ENCODE results near the gene IFNGR1.
"Not testable (repeated sequence)": the region's sequence is repeated elsewhere in the genome, so short reads cannot be mapped to it uniquely, and the experiment has no call there.

The IFNGR1 gene

DNA sequence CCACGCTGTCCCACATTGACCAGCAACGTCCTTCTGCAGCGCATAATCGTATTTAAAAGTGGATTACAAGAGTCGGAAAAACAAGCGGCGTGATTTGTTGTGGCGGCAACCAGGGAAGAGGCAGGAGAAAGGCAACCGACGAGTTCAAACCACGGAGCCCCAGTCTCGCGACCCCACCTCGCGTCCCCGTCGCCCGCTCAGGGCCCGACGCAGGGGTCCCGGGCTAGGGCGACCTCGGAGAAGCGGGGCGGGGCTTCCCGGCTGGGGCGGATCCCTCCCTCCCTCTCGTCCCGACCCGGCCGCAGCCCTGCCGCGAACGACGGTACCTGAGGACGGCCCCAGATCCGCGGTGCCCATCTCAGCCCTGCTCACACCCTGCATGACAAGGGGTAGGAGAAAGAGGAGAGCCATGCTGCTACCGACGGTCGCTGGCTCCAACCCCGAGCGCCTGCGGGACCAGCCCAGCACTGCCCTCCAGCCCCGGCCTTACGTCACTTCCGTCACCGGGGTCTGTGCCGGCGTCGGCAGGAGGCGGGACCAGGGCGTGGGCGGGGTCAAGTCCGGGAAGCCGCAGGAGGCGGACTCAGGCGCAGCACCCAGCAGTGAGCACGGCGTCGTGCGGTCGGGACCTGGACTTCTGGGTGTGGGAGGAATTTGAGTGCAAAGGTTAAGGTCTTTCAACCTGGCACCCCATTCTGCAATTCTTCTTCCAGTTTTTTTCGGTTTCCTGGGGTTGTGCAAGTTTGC is at the start of gene IFNGR1:
TSS of gene IFNGR1 (minus strand) at position 469 of the 747 bp plus-strand sequence. CDS start at position 411, 58 bp downstream.
- no peak for FAIRE-seq

DNA sequence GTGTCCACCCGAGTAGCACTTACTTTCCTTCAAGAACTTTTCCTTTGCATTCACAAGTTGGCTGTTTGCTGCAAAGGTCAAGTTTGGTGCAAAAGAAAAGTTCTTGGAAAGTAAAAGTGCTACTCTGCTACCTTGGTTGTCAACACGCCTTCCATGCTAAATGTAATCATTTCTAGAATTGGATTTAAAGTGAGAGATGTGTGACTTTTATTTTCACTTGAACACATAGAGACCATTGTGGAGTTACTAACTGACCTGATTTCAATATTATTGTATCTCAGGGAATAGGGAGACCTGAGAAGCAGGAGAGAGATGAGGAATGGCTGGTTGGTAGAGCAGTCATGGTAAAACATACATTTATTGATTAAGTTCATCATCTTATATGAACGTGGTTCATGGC is 49.7 kb upstream of the IFNGR1 start:
- FAIRE-seq: no peak

DNA sequence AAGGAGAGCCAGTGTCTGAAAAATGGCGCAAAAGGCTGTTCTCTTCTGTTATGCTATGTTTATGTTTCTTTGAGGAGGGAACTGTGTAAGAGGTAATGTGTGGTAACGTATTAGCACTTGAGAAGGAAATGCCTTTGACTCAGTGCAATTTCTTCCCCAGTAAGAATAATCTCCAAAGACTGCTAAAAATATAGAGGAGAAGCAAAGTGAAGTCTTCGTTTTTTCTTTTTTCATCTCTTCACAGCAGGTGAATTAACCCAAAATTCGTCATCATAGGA is 47.1 kb upstream of the IFNGR1 start:
- FAIRE-seq: no peak

DNA sequence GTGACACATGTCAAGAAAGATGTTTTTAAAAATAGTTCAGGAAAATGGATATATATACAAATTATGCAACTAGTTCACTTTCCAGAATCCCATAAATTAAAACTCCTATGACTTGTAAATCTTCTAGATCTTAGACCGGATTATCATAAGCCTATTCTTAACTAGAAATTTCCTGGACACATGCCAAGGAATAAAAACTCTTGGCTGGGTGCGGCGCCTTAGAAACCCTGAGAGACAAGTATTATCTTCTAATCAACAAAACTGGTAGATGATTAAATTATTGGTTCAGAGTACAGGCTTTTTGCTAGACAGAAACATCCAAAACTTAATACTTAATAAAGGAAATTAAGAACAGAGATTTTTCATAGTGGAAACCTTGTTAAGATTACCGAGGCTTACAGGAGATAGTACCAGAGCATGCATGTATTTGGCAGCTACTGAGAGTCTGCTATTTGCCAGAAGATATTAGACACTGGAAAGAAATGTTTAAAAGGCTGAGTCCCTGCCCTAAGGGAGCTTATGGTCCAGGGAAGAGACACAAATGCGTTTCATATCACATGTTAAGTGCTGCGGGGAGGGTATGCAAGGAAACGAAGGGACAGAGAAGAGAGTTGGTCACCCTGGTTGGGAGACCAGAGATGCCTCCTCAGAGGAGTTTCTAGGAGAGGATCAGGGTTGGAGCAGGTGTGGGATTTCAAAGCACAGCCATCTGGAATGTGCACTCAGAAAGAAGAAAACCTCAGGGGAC is 46.5 kb upstream of the IFNGR1 start:
- no peak for FAIRE-seq

DNA sequence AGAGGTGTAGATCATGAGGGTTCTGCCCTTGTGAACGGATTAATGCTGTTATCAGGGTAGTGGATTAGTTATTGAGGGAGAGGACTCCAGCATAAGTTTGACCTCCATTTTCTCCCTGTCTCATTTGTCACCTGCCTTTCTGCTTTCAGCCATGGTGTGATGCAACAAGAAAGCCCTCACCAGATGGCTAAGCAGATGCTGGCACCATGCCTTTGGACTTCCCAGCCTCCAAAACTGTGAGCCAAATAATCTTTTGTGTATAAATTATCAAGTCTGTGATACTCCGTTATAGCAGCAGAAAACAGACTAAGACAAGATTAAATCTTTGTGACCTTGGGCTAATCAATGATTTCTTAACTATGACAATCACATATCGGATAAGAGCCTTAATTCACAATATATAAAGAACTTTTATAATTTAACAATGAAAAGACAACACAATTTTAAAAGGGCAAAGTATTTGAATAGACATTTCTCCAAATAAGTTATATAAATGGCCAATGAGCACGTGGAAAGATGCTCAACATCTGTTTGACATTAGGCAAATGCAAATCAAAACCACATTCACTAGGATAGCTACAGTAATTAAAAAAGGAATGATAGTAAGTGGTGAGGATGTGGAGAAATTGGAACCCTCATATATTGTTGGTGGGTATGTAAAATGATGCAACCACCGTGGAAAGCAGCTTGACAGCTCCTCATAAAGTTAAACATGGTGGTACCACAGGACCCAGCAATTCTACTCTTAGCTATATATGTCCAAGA is 45.3 kb upstream of the IFNGR1 start:
- FAIRE-seq: no peak

DNA sequence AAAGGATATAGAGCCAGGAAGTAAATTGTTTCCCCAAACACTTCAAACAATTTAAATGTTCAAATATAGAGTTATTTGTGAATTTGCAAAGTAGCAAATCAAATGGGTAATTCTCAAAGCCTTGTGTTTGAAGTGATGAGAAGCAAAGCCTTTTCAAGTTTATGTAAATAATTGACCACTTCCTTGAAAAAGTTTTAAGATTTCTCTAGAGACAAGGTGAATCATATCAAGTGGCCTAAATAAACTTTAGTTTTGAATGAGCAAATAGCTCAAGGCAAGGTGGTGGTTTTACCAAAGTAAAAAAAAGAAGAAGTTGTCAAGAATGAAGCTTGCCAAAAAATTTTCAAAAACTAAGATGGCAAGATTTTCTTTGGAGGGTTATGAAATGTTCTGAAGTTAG is 42.6 kb upstream of the IFNGR1 start:
- no peak for FAIRE-seq

DNA sequence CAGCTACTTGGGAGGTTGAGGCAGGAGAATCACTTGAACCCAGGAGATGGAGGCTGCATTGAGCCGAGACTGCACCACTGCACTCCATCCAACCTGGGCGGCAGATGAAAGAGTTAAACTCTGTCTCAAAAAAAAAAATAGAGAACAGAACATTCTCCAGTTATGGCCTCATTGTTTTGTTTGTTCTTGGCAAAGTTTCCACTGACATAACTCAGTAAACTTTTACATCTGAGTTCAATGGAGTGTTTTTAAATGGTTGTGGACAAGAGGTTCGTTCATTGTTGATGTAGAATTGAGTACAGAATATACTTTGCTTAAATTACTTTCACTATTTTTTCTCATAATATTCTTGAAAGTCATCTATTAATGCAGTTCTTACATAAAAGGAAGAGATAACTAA is 42.2 kb upstream of the IFNGR1 start:
- no peak for FAIRE-seq

DNA sequence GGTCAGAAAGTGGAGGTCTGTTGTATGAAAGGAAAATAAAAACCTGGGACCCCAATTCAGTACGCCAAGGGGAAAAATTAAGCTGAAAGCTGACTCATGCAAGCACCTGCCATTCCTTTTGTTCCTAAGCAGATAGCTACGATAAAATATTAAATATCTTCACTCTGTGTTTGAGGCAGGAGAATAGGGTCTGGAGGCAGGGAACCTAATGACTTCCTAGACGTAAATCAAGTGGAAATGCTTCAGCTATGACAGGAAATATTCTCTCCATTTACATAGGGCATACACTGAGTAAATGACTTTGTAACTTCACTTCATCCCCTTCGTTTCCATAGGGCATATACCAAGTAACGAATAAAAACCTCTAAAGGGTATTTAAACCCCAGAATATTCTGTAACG is 41.0 kb upstream of the IFNGR1 start:
- no peak for FAIRE-seq

DNA sequence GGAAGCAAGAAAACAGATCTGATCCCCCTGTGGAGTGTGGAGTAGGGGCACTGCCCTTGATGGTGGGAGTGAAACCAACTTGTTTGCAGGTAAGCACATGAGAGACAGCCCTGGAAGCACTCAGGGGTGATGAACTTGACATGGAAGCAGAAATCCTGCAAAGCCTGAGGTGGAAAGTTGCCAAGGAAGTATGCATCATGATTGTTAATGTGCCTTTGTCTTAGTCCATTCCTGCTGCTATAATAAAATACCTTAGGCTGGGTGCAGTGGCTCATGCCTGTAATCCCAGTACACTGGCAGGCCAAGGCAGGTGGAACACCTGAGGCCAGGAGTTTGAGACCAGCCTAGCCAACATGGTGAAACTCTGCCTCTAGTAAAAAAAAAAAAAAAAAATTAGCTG is 40.2 kb upstream of the IFNGR1 start:
- no peak for FAIRE-seq

DNA sequence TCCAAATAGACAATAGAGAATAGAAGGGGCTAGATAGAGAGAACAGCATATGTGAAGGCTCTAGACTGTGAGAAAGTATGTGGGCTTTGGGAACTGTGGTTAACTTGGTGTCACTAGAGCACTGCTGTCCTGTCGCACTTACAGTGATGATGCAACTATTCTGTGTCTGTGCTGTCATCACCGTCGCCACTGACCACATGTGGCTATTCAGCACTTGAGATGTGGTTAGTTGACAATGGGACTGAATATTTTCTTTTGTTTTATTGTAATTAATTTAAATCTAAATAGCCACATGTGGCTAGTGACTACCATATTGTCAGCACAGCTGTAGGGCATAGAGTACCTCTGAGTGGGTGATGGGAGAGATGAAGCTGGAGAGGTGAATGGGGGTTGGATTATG is 39.0 kb upstream of the IFNGR1 start:
- no peak for FAIRE-seq

DNA sequence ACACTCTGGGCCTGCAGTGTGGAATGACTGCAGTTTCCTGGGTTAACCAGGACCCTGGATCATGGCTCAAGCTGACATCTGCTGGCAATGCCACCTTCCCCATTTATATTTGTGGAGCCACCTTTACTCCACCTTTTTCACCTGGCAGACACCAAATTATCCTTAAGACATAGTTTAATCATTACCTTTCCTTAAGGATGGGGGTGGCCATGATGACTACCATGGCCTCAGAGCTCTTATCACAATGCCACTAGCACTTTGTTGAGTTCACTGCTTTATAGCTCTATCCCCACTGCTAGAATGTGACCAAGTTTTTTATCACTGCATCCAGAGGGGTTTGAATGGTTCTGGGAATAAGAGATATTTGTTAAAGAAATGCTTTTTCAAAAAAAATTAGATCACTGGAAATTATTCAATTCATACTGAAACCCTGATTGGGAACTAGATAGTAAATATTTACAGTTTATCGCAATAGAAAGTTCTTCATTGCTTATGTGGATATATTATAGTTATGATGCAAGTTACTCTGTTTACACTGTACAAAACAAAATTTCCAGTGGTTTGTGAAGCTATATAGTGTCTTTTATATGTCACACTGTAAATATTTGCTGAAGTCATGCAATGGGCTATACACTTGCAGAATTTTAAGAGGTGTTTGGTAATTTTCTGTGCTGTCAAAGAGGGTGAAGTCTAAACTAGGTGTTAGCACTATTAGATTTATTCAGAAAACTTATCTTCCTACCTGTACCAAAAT is 37.3 kb upstream of the IFNGR1 start:
- no peak for FAIRE-seq

DNA sequence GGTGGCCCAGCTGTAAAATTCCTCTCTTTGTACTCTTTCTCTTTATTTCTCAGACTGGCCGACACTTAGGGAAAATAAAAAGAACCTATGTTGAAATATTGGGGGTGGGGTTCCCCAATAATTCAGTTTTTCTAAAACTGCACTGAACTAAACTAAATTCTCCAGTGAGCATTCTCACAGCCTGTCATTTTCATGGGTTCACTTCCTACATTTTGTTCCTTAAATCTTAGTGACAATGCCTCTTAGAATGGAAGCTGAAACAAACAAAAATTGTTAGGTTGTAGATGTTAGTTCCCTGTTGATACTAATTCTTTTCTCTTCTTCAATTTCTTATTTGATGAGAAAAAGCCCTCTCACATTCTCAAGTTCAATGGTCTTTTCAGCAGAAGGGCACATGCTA is 35.8 kb upstream of the IFNGR1 start:
- FAIRE-seq: no peak

DNA sequence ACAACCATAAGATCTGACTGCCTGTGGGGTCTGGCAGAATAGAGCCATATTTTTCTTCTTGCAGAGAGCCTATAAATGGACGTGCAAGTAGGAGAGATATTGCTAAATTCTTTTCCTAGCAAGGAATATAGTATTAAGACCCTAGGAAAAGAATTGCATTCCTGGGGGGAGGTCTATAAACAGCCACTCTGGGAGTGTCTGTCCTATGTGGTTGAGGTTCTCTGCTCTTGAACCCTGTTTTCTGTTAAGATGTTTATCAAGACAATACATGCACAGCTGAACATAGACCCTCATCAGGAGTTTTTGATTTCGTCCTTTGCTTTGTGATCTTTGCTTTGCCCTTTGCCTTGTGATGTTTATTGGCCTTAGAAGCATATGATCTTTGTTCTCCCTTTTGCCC is 35.2 kb upstream of the IFNGR1 start:
- not testable (repeated sequence) for FAIRE-seq

DNA sequence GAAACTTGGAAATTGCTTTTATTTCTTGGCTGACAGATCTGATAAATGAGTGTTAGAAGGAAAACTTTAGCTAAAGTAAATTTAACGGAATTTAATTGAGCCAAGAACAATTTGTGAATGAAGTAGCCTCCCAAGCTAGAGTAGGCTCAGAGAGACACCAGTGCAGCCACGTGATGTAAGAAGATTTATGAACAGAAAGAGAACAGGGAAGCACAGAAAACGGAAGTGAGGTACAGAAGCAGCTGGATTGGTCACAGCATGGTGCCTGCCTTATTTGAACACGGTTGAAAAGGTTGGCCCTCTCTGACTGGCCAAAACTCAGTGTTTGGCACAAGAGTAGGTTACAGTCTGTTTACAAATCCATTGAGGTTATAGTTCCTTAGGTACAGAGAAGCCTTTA is 29.5 kb upstream of the IFNGR1 start:
- FAIRE-seq: no peak

DNA sequence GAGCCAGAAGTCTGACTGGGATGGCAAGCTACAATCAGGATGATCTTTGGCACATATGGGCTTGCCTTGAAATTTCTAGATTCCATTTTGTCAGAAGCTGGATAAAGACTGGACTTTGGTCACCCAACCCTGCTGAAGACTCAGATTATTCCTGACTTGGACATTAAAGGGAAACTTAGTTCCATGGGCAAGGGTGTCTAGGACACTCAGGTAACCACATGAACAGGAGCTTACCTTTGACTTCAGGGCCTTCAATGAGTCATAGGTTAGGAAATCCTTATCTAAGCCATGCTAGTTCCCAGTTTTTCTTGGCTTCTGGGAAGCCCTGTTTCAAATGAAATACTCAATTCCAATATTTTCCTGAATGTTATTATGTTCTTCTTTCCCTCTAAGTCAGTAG is 28.5 kb upstream of the IFNGR1 start:
- FAIRE-seq: no peak

DNA sequence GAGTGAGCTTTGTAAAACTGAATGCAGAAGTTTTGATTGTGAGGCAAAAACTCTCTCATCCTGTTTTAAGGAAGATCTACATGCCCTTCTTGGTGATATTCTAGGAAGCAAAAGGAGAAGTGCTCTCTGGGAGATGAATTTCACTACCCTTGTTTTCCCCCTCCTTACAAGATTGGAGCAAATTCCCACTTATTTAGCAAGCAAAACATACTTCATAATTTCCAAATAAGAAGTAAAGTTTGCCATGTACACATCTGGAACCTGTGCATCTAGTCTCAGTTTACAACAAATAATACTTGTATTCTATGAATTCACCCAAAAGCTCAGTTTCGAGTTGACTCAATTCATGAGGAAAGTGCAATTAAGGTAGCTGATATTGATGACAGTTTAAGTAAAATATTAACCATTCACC is 27.6 kb upstream of the IFNGR1 start:
- FAIRE-seq: peak; percentile 13

DNA sequence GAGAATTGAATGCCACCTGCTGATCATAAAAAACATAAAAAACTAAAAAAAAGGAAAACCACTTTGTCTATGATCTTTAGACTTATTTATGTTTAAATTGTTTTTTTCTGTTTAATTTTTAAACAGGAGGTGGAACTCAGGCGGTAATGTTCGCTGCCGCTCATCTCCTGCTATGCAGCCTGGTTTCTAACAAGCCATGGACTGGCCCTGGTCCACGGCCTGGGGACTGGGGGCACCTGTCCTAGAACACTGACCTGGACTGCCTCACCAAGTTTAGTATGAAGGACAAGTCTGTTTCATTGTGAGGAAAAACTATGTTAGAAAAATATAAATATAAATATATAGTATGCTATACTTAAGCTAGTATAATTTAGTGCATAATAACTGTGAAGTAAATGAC is 27.0 kb upstream of the IFNGR1 start:
- FAIRE-seq: no peak

DNA sequence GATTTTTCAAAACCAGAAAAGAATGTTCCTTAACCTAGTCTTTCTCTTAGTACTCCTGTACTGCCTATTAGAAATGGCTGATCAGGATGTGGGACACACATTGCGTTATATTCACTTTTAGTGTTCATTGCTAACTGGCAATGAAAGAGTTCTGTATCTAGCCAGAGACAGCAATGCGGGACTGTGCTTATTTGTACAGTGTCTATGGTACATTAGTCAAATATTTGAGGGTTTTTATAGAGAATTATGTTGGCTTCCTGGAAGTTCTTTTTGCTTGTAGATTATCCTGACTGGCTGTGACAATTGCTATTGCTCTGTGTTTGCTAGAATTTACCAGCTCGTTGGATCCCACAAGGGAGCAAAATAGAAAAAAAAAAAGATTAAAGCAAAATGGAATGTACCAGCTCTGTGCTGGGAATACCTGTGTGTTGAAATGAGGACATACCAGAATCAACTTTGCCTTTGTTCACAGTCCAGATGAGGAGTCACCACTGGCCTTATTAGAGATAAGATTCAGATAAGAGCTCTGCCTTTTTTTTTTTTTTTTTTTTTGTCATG is 22.4 kb upstream of the IFNGR1 start:
- FAIRE-seq: peak; percentile 45

DNA sequence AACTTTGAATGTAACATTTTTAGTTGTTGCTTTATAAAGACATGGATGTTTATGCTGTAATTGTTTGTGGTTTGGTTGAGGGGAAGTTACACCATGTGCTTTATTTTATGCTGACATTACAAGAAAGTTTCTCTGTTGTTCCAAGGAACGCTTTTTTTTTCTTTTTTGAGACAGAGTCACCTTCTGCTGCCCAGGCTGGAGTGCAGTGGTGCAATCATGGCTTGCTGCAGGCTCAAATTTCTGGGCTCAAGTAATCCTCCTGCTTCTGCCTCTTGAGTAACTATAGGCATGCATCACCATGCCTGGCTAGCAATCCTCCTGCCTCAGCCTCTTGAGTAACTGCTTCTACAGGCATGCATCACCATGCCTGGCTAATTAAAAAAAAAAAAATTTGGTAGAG is 21.0 kb upstream of the IFNGR1 start:
- no peak for FAIRE-seq

DNA sequence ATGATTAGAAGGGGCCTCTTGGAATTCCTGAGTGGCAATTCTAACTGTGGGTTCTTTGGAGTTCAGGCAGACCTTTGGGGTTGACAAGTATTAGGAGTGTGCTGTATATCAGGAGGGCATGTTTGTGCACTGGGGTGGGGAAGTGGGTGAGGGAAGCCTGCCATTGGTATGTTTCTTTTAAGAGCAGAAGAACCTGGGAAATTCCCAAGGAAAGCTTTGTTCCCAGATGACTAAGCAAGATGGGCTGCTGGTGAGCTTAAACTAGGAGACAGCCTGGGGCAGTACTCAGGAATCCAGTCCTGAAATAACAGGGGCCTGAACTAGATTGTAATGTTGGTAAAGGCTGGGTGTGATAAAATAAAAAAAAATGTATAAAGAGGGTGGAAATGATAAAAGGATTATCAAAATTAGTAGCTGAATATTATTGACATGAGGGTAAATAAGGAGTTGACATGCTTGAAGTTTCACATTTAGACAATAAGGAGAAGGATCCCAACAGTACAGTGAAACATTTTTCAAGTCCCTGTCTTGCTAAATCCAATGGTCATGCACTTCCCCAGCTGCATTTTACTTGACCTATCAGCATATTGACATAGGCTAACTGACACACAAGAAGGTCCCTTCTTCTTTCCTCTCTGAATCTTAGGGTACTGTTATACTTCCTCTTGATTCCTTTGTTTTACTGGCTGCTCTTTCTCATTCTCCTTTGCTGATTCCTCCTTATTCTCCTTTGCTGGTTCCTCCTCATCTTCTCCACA is 18.4 kb upstream of the IFNGR1 start:
- FAIRE-seq: no peak

DNA sequence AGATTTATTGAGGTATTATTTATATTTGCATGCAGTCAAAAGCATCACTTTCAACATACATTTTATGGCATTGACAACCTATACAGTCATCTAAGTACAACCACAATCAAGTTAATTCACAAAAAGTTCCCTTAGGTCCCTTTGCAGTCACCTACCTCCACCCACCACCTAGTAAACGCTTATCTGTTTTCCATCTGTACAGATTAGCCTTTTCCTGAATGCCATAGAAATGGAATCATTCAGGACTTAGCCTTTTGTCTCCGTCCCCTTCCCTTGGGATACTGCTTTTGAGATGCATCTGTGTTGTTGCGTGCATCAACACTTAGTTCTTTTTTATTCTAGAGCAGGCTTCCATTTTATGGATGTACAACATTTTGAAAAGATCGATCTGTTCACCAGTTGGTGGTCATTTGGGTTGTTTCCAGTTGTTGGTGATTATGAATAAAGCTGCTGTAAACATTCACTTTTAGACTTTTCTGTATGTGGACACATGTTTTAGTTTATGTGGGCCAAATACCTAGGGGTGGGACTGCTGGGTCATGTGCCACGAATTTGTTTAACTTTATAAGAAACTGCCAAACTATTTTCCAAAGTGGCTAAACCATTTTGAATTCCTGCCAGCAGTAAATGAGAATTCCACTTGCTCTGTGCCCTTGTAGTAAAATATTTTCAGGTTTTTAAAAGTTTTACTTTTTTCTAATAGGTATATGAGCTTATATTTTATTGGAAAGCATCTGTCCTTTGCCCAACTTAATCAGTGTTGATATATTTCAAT is 17.6 kb upstream of the IFNGR1 start:
- FAIRE-seq: no peak

Data from islet of Langerhans (tissue), 1 donor.